GM20431 (cell line): ENCODE results near the gene ATG13.
"Not testable (repeated sequence)": the region's sequence is repeated elsewhere in the genome, so short reads cannot be mapped to it uniquely, and the experiment has no call there.

Experiments used
- in situ Hi-C: fragments of 300-500 bp; cut with MseI, MboI; formaldehyde crosslinking; loops from one replicate; pipeline ENCODE4 v1.15.0; 2020; ENCODE audit warnings: low sequenced_read_pairs; ENCODE audit not compliant: unreplicated experiment

Gene ATG13

DNA sequence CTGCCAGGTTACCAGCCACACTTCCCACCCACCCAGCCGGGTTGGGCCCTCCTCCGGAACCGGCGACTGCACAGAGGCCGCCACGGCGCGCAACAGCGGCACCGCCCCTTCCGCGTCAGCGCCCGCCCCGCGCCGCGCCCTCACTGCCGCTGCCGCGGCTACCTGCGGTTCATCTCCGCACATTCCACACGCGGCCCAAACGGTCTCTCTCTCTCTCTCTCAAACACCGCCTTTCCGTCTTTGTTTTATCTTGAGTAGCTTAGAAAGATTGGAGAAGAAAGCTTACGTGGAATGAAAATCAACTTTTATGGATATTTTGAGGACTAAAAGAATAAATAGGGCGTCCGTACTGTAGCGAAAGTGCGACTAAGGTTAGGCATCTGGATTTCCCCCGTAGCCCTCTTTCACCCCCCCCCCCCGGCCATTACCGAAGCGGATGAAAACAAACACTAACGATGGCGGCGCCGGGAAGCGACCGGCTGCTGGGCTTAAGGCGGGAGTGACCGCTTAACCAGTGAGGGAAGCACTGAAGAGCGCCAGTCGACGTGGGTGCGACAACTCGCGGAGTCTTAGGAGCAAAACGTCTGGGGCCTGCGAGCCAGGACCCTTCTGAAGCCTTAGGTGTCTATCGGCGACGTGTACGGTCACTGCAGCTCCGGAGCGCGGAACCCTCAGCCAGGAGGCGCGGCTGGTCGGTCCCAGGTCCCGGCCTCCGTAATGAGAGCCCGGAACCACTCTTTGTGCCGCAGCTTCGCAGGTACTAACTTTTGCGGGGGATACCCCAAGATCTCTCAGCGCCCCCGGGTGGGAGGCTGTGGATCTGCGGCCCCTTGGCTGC is at the start of gene ATG13, which contains the start of gene HARBI1:
ATG13 (plus strand) TSS at position 420 of the 838 bp plus-strand sequence. CDS start 26,739 bp downstream, outside the sequence.
HARBI1 (minus strand) TSS at position 94 of the 838 bp plus-strand sequence. CDS start 990 bp downstream, outside the sequence.
- in situ Hi-C loops: no loop called here

DNA sequence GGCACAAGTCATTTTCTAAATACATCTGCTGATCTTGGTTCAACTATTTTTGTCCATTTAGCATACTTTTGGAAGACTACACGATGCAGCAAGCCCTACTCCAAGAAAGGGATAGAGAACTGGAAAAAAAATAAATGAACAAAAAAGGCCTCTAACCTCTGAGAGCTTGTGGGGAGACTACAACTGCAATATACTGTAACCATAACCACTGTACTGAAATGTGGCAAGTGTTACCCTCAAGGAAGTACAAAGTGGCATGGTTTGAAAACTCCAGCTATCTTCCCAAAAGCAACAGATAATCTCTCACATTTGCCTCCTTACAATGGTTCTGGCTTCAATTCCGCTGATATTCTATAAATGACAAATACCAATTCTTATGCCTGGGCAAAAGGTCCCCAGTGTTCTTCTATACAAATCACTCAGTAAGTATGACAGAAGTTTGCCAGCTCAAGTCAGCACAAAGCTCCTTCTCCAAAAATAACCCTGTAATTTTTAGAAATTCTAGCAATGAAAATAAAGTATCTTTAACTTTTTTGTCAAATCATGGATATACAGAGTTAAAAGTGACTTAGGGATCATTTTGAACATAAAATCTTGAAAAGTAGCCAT is 46.5 kb upstream of the ATG13 start:
- in situ Hi-C loops: no loop called here

DNA sequence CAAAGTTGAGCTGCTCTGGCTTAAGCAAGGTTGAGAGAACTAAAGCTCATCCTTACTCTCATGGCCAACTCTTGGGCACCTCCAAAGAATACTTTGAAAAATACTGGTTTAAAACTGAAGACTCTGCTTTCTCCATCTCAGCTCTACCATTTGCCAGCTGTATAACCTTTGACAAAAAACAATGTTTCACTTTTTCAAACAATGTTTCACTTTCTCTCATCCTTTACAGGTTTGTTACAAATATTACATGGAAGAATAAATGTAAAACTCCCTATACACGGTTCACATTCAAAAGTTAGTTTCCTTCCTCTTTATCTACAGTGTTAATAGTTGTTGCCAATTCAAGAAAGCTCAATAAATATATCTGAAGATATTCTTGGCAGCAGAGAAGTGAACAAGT is 42.7 kb upstream of the ATG13 start:
- in situ Hi-C loops: no loop called here

DNA sequence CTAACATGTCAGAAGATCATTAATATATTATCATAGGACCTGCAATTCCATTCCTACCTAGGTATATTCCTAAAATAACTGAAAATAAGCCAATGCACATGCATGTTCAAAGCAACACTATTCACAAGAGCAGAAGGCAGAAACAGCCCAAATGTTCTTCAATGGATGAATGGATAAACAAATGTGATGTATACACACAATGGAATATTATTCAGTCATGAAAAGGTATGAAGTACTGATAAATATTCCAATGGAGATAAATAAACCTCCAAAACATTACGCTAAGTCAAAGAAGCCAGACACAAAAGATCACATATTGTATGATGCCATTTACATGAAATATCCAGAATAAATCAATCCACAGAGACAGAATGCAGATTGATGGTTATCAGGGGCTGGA is 40.3 kb upstream of the ATG13 start:
- in situ Hi-C loops: no loop called here

DNA sequence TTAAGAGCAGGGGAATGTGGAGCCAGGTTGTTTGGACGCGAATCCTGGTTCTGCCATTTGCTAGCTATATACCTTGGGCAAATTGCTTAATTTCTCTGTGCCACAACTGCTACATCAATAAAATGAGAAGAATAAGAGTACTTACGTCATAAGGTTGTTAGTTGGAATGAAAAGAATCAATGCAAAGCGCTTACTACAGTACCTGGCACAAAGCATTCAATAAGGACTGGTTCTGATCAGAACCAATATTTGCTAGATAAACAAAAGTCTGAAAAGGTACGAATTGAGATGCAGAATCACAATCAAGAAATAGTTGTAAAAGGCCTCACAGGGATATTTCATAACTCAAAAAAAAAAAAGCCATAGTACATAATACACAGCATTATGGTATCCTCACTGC is 34.8 kb upstream of the ATG13 start:
- in situ Hi-C loops: no loop called here

DNA sequence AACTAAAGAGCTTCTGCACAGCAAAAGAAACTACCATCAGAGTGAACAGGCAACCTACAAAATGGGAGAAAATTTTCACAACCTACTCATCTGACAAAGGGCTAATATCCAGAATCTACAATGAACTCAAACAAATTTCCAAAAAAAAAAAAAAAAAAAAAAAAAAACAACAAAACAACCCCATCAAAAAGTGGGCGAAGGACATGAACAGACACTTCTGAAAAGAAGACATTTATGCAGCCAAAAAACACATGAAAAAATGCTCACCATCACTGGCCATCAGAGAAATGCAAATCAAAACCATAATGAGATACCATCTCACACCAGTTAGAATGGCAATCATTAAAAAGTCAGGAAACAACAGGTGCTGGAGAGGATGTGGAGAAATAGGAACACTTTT is 33.8 kb upstream of the ATG13 start:
- in situ Hi-C loops: not testable (repeated sequence)

DNA sequence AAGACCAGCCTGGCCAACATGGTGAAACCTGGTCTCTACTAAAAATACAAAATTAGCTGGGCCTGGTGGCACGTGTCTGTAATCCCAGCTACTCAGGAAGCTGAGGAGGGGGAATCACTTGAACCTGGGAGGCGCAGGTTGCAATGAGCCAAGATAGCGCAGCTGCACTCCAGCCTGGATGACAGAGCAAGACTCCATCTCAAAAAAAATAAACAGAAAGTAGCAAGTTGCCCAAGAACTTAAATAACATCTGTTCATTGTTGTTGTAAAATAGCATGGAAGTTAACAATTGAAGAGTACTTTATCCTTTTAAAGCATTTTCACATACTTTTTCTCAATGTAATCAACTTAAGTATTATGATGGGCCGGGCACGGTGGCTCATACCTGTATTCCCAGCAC is 29.2 kb upstream of the ATG13 start:
- in situ Hi-C loops: no loop called here

DNA sequence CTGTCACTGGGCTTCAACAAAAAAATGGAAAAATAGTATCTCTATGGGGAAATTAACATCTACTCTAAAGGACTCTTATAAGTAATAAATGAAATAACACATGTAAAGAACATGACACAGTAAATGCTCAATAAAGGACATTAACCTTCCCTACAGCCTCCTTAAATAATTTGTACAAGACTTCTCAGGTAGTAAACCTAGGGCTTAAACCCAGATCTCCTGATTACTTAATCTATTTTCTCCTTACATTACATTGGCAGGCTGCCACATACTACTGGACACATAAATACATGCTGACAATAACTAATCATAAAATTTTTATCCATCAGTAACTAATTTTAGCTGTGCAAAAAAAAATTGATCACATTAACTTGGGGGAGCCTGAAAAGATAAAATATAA is 28.4 kb upstream of the ATG13 start:
- in situ Hi-C loops: no loop called here

DNA sequence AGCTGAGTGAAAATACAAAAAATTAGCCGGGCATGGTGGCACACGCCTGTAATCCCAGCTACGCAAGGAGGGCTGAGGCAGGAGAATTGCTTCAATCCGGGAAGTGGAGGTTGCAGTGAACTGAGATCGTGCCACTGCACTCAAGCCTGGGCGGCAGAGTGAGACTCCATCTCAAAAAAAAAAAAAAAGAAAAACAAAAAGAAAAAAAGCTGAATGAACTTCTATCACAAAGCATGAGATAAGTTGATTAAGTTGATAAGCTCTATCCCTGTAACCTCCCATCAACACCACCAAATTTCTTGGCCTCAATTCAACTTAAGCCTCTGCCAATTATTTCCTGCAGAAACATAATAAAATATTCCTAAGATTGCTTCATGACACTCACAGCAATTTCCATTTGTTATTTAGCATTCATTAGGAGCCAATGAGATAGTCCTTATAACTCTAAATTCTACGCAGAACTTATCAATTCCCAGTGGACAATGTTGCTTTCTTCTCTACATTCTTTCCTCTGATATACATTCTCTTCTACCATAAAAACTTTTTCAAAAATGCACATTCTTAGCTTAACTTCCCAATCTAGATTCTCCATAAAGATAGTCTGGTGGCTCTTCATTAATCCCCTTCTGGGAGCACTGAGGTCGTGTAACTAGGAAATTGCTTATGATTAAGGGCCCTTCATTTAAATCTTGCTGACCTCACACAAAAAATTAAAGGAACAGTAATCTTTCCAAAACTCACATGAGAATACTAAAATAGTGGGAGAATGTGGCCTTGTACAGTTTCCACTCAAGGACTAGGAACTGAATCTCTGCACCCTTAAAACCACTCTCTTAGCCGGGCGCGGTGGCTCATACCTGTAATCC is 26.4 kb upstream of the ATG13 start:
- in situ Hi-C loops: no loop called here

DNA sequence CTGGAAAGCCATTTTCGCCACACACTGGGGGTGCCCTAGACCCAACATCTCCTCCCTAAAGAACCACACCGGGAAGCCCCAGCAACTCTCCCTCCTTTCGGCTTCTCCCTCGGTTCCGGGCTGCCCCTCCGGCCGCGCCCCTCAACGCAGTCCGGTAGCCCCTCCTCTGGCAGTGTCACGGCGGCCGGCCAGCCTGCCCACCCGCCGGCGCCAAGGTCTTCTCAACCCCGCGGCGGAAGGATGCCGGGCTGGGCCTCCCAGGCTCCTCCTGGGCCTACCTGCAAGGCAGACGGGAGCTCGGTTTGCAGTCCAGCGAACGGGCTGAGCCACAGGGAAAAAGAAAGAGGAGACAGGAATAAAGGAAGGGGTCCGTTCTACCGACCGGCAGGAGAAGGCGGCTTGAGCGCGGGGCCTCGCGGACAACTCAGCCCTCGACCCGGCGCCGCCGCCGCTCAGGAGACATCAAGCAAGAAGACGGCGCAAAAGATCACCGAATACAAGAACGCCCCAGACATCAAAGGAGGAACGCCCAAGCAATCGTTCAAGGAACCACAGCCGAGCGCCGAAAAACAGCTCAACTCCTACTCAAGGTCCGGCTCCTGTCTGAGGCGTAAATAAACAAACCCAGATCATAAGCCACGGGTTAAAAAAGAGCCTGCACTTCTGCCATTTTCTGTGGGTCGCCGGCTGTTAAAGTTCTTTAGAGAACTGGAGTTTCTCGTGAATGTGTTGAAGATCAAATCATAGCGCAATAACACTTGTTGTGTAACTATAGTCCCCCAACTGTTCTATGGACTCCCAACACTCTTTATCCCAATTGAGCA is 23.6 kb upstream of the ATG13 start, which contains the start of gene AMBRA1:
AMBRA1 (minus strand) TSS at position 474 of the 824 bp plus-strand sequence. CDS start 45,643 bp downstream, outside the sequence.
- in situ Hi-C loops: no loop called here

DNA sequence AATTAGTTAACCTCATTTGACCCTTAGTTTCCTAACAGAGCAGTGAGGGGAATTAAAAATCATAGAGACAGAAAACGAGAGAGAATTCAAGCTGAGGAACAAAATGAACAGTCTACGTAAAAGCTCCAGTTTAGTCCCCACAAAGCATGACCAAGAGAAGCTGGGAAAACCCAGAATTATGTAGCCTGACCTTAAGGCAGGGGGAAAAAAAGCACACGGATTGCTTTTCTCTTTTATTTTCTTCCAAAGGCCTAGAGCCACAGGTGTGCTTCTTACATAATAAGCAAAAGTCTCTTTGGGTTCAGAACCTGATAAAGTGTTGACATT is 23.0 kb upstream of the ATG13 start:
- in situ Hi-C loops: no loop called here

DNA sequence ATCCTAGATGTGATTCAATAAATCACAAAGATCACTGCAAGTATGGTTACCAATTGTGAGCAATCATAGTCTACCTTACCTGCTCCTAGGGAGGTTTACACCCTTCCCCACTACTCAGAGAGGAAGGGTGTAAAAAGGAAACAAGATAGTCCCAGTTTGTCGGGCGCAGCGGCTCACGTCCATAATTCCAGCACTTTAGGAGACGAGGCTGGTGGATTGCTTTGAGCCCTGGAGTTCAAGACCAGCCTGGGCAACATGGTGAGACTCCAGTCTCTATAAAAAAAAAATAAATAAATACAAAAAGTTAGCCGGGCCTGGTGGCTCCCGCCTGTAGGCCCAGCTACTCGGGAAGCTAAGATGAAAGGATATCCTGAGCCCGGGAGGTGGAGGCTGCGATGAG is 22.6 kb upstream of the ATG13 start:
- in situ Hi-C loops: no loop called here

DNA sequence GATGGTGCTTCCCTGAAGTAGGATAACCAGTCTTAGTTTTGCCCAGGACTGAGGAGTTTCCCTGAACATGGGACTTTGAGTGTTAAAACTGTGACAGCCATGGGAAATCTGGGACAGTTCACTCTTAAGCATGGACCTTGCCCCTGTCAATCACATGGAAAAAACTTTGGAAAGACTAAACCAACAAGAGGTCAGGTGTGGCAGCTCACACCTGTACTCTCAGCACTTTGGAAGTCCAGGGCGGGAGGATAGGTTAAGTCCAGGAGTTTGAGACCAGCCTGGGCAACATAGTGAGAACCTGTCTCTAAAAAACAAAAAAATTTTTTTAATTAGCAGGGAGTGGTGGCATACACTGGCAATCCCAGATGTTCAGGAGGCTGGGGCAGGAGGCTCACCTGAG is 20.2 kb upstream of the ATG13 start:
- in situ Hi-C loops: no loop called here

DNA sequence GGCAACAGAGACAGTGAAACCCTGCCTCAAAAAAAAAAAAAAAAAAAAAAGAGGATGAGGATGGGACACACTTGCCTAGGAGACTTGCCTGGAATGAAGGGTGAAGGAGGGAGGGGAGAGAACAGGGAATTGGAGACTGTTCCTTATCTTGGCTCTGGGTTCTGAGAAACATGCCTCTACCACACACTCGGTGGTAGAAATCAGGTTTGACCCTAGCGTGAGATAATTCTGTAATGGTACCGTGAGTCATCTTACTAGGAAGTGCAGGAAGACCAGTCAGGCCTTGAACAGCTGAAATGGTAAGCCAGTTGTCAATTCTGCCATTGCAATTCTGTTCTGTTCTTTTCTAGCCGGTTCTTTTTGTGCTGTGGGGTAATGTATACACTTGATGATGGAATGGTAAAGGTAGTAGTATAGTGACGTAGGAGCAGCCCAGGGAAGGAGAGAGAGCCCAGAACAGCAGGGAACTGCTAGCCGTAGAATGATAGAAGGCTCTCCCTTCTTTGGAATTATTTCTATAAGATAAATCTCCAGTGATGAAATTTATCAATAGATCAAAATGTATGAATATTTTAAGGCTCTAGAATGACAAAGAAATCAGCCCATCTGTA is 19.6 kb upstream of the ATG13 start:
- in situ Hi-C loops: no loop called here

DNA sequence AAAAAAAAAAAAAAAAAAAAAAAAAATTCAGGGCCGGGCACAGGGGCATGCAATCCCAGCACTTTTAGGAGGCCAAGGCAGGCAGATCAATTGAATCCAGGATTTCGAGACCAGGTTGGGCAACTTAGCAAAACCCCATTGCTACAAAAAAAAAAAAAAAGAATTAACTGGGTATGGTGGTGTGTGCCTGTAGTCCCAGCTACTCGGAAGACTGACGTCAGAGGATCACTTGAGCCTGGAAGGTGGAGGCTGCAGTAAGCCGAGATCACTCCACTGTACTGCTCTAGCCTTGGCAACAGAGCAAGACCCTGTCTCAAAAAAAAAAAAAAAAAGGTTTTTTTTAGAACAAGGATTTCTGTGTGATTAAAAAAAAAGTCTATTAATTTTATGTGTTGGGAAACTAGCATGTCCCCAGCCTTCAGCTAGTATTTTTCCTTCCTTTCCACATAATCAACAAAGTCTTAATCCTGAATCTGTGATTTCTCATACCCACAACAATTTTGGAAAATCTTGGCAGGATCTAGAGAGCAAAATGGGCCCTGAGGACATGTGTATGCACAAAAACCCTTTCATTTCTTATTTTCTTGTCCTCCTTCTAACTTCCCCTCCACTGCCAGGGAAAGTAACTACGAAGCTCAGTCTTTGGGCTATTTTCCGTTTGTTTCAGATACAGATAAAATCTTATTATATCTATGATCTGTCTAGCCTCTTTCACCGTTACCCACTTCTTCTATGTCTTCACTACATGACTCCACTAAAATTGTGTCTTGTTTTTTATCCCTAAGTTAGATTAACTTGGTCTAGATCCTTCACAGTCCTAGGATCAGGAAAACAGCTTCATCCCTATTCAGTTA is 17.8 kb upstream of the ATG13 start:
- in situ Hi-C loops: no loop called here

DNA sequence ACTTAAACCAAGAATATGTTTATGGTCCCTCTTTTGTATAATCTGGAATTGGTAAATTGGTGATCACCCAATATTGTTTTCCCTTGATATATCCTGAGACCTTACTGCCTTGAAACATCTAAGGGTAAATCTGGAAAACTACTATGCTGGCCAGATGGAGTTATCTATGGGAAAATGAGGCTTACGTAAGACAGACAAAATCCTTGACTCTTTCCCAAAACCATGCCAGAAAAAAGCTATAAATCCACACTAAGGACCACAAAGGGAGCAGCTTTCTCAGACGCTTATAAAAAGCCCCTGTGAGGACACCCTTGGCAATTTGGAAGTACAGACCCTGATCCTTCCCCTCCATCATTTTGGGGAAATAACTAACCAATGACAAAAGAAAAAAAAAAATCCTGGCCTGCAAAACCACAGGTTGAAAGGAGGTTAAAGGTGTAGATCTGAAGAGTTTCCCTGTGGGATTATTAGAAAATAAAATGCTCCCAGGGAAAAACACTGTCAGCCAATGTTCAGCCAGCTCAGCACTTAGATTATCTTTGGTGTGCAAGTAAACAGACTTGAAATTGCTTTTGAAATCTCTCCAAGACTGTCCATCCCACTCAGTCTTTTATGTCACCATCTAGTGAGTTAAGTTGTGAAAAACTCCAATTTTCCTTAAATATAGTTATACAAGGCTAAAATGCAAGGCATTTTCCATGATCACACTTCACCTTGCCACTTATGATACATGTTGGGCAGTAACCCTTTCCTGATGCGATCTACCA is 17.0 kb upstream of the ATG13 start:
- in situ Hi-C loops: no loop called here

DNA sequence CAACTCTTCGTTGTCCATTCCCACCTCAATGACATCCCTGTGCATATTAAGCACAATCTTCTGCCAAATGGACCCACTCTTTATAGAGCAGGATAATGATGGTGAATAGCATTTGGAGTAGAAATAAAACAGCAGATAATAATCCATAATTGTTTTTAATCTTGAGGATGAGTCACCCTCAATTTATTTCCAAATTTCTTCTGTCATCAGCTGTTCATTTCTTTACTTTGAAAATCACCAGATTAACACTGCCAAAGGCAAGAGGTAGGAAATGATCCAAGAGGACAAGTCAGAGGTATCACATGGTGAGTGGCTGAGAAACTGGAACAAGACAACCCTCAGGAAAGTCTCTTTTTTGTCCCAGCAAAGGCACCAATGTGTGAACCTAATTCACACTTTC is 16.2 kb upstream of the ATG13 start:
- in situ Hi-C loops: no loop called here
